Sigmoid colon (tissue), 7 donors: ENCODE measurements around the gene IGSF21. TPM values are rescaled to one million over a fixed set of nuclear protein-coding genes. Genes with fewer than 3 reads are reported as not detected.

Experiments
- DNase-seq: peaks from one replicate; pipeline ENCODE4 v3.0.0-alpha.2; 2019
- H3K27ac ChIP-seq, 4 donors: fragments of 200-600 bp; sonication (generic); one replicate each; pipeline ENCODE4 v1.5.1; 2016 to 2019; ENCODE audit warnings: mild to moderate bottlenecking in 1 of 4
- H3K27me3 ChIP-seq, 3 donors: fragments of 200-600 bp; sonication (generic); one replicate each; pipeline ENCODE4 v1.5.1; 2019; ENCODE audit warnings: mild to moderate bottlenecking in 1 of 3
- H3K36me3 ChIP-seq, 4 donors: fragments of 200-600 bp; sonication (generic); one replicate each; pipeline ENCODE4 v1.5.1; 2016 to 2019
- H3K4me1 ChIP-seq, 4 donors: fragments of 200-600 bp; sonication (generic); one replicate each; pipeline ENCODE4 v1.5.1; 2017 to 2019
- H3K4me3 ChIP-seq, 4 donors: fragments of 200-600 bp; sonication (generic); one replicate each; pipeline ENCODE4 v1.5.1; 2017 to 2019; ENCODE audit warnings: mild to moderate bottlenecking in 2 of 4, moderate library complexity in 1 of 4
- H3K9me3 ChIP-seq, 4 donors: fragments of 200-600 bp in 3 of 4; sonication (generic) in 3 of 4; one replicate each; pipeline versions ENCODE4 v1.5.1 to v1.6.1; 2013 to 2019
- CTCF ChIP-seq, 4 experiments: fragments of 450-650 bp in 3 of 4; fragments of 200-600 bp in 1 of 4; IDR thresholded peaks; one replicate each; pipeline ENCODE4 v1.5.1; 2016 to 2019; ENCODE audit warnings: antibody characterized with exemption in 4 of 4, mild to moderate bottlenecking in 3 of 4, moderate library complexity in 2 of 4
- EP300 ChIP-seq, 4 donors: sonication (generic); formaldehyde crosslinking; IDR thresholded peaks; one replicate each; pipeline ENCODE4 v1.6.1; 2017; ENCODE audit warnings: antibody characterized with exemption in 4 of 4
- POLR2A ChIP-seq, 2 donors: fragments of 450-650 bp; IDR thresholded peaks; one replicate each; pipeline ENCODE4 v1.6.1; 2016; ENCODE audit warnings: antibody characterized with exemption in 2 of 2, mild to moderate bottlenecking in 2 of 2, moderate library complexity in 2 of 2
- POLR2AphosphoS5 ChIP-seq, 4 donors: sonication (generic); formaldehyde crosslinking; IDR thresholded peaks; one replicate each; pipeline ENCODE4 v1.6.1; 2017; ENCODE audit warnings: antibody characterized with exemption in 4 of 4
- WGBS, 2 donors: extraction: QIAGEN DNeasy Blood & Tissue Kit; methylation state at CpG; one replicate each; pipeline ENCODE4 v1.1.7; 2013; 5-methylcytosine and 5-hydroxymethylcytosine counted together
- intact Hi-C: fragments of 100-400 bp; cut with DNase I; formaldehyde crosslinking; loops from one replicate; pipeline ENCODE4 v1.15.1; 2023
- polyA plus RNA-seq, 3 donors: library from polyadenylated mRNA; stranded (reverse); fragments of 200-250 nt; gene quantifications; one replicate each; pipeline ENCODE4 v1.2.3, GENCODE V29; 2013
- total RNA-seq, 4 donors: library from RNA; depleted of rRNA; stranded (reverse); fragments of >200 nt; gene quantifications; one replicate each; pipeline ENCODE4 v1.1.0, GENCODE V29; 2016
- donor health status: healthy with polysubstance abuse.
- donor health status: Bipolar disorder and iron deficiency.
- donor health status: healthy.

The IGSF21 gene
- total and polyA plus RNA-seq, 7 donors: 0.55 to 2.6 (median 1.1) TPM; not detected in 2

- WGBS, 2 donors: 23 to 33% methylated on average over 2 of the region's 2 CpGs
- Histone ChIP-seq H3K27me3 (peaks cover 0 to 20% (median 0%) of the 10 kb centered on the region in 3 donors), H3K9me3 (no peaks in the 10 kb centered on the region), H3K36me3 (no peaks in the 10 kb centered on the region), H3K27ac (no peak overlapping the region), H3K4me1 (peaks cover 0 to 8% (median 3%) of the 10 kb centered on the region in 4 donors), H3K4me3 (no peak overlapping the region)
- no peak for DNase-seq
- intact Hi-C loops: no loop called here
- TF ChIP-seq EP300 (IDR thresholded peaks at IDR 0.05) (no peak), CTCF (IDR thresholded peaks at IDR 0.05) (no peak)
Observed at GRCh38 chr1:18384471-18384870, 276.9 kb downstream of the IGSF21 start.

GRCh38 chr1:18385239-18385790, 277.7 kb downstream of the IGSF21 start:
- no peak for DNase-seq
- H3K36me3 ChIP-seq: no peaks in the 10 kb centered on the region
- no peak for TF ChIP-seq POLR2A (IDR thresholded peaks at IDR 0.05)
- no peak for TF ChIP-seq EP300 (IDR thresholded peaks at IDR 0.05)
- TF ChIP-seq CTCF (IDR thresholded peaks at IDR 0.05): no peak
- TF ChIP-seq POLR2AphosphoS5 (IDR thresholded peaks at IDR 0.05): no peak
- H3K4me1 ChIP-seq: peaks cover 0 to 8% (median 3%) of the 10 kb centered on the region in 4 donors
- H3K27ac ChIP-seq: no peak overlapping the region
- H3K4me3 ChIP-seq: no peak overlapping the region
- intact Hi-C loops: no loop called here
- WGBS, 2 donors: 17 to 51% methylated on average over 9 of the region's 9 CpGs
- no peaks in the 10 kb centered on the region for H3K9me3 ChIP-seq
- peaks cover 0 to 20% (median 0%) of the 10 kb centered on the region in 3 donors for H3K27me3 ChIP-seq

- Histone ChIP-seq H3K4me1 (peaks cover 0 to 8% (median 3%) of the 10 kb centered on the region in 4 donors), H3K4me3 (no peak overlapping the region), H3K9me3 (no peaks in the 10 kb centered on the region), H3K27me3 (peaks cover 0 to 16% (median 0%) of the 10 kb centered on the region in 3 donors), H3K36me3 (no peaks in the 10 kb centered on the region), H3K27ac (no peak overlapping the region)
- WGBS, 2 donors: 85 to 88% methylated on average over 5 of the region's 5 CpGs
- DNase-seq: no peak
- no peak for TF ChIP-seq CTCF (IDR thresholded peaks at IDR 0.05)
- intact Hi-C loops: no loop called here
Observed at GRCh38 chr1:18386591-18386990, 279.0 kb downstream of the IGSF21 start.

- intact Hi-C loops: no loop called here
- H3K27ac ChIP-seq: no peak overlapping the region
- DNase-seq: no peak
- no peaks in the 10 kb centered on the region for H3K9me3 ChIP-seq
- 87 to 89% methylated on average over 6 of the region's 6 CpGs for WGBS, 2 donors
- H3K36me3 ChIP-seq: no peaks in the 10 kb centered on the region
- H3K27me3 ChIP-seq: peaks cover 0 to 16% (median 0%) of the 10 kb centered on the region in 3 donors
- peaks cover 0 to 8% (median 3%) of the 10 kb centered on the region in 4 donors for H3K4me1 ChIP-seq
- no peak overlapping the region for H3K4me3 ChIP-seq
- no peak for TF ChIP-seq POLR2AphosphoS5 (IDR thresholded peaks at IDR 0.05)
- no peak for TF ChIP-seq EP300 (IDR thresholded peaks at IDR 0.05)
- no peak for TF ChIP-seq POLR2A (IDR thresholded peaks at IDR 0.05)
- TF ChIP-seq CTCF (IDR thresholded peaks at IDR 0.05): no peak
Observed at GRCh38 chr1:18387307-18387706, 279.7 kb downstream of the IGSF21 start.

GRCh38 chr1:18390953-18391352, 283.4 kb downstream of the IGSF21 start:
- H3K4me3 ChIP-seq: no peak overlapping the region
- no peaks in the 10 kb centered on the region for H3K4me1 ChIP-seq
- H3K27me3 ChIP-seq: no peaks in the 10 kb centered on the region
- H3K36me3 ChIP-seq: no peaks in the 10 kb centered on the region
- no peak for DNase-seq
- no peaks in the 10 kb centered on the region for H3K9me3 ChIP-seq
- H3K27ac ChIP-seq: no peak overlapping the region
- TF ChIP-seq POLR2AphosphoS5 (IDR thresholded peaks at IDR 0.05) (no peak), POLR2A (IDR thresholded peaks at IDR 0.05) (no peak), CTCF (IDR thresholded peaks at IDR 0.05) (no peak), EP300 (IDR thresholded peaks at IDR 0.05) (no peak)
- intact Hi-C loops: no loop called here
- WGBS, 2 donors: 87 to 90% methylated on average over 11 of the region's 11 CpGs
